HEK293 (cell line): ENCODE results near the gene ITIH5.

Experiments
- CTCF ChIA-PET: fragments of 350-600 bp; formaldehyde crosslinking; extraction: SDS; loops from one replicate; lab custom pipeline; 2021; ENCODE audit warnings: antibody characterized with exemption; lab: Yijun Ruan, JAX
- POLR2A ChIA-PET: fragments of 300-600 bp; formaldehyde crosslinking; extraction: SDS; loops from one replicate; lab custom pipeline; 2020; ENCODE audit warnings: antibody characterized with exemption, inconsistent platforms; lab: Yijun Ruan, JAX
- H3K27ac ChIP-seq: fragments of 200-500 bp; sonication (Bioruptor generic); 2 replicates; pipeline ENCODE4 v1.5.1; 2014; ENCODE audit warnings: low read depth, low read length, control low read depth, inconsistent platforms; ENCODE audit errors: extremely low read depth
- H3K36me3 ChIP-seq, 2 experiments: fragments of 200-500 bp in 1 of 2; sonication (Bioruptor generic) in 1 of 2; 1 replicate in 1 of 2; 2 replicates in 1 of 2; pipeline ENCODE4 v1.5.1; 2014 to 2017; ENCODE audit warnings: inconsistent platforms in 2 of 2, low read length in 2 of 2; ENCODE audit not compliant: control insufficient read depth in 2 of 2, insufficient read depth in 1 of 2
- H3K4me1 ChIP-seq: fragments of 200-500 bp; sonication (Bioruptor generic); 2 replicates; pipeline ENCODE4 v1.5.1; 2014; ENCODE audit warnings: mild to moderate bottlenecking, low read length, inconsistent platforms; ENCODE audit not compliant: control insufficient read depth, insufficient read depth
- H3K4me3 ChIP-seq: 2 replicates; pipeline ENCODE4 v1.5.1; 2011; ENCODE audit warnings: low read depth, mild to moderate bottlenecking, control low read depth, low read length, moderate library complexity
- H3K9me3 ChIP-seq: fragments of 200-500 bp; sonication (Bioruptor generic); 2 replicates; pipeline ENCODE4 v1.5.1; 2014; ENCODE audit warnings: low read depth, low read length, inconsistent platforms; ENCODE audit not compliant: control insufficient read depth, insufficient read depth
- KLF1 ChIP-seq: fragments of 450-650 bp; formaldehyde crosslinking; IDR thresholded peaks from 2 replicates; pipeline ENCODE4 v1.5.1; 2016; ENCODE audit warnings: missing biosample characterization, missing genetic modification characterization
- KLF7 ChIP-seq: fragments of 450-650 bp; formaldehyde crosslinking; IDR thresholded peaks from 2 replicates; pipeline ENCODE4 v1.5.1; 2016; ENCODE audit warnings: missing biosample characterization, missing genetic modification characterization, borderline replicate concordance
- REPIN1 ChIP-seq: fragments of 450-650 bp; formaldehyde crosslinking; IDR thresholded peaks from 2 replicates; pipeline ENCODE4 v1.5.1; 2017; ENCODE audit warnings: missing biosample characterization, missing genetic modification characterization, low read depth
- ZBTB17 ChIP-seq: fragments of 450-650 bp; formaldehyde crosslinking; IDR thresholded peaks from 2 replicates; pipeline ENCODE4 v1.5.1; 2016; ENCODE audit warnings: missing biosample characterization, missing genetic modification characterization
- ZBTB48 ChIP-seq: fragments of 450-650 bp; formaldehyde crosslinking; IDR thresholded peaks from 2 replicates; pipeline ENCODE4 v1.5.1; 2016; ENCODE audit warnings: missing biosample characterization, missing genetic modification characterization
- ZEB2 ChIP-seq: fragments of 450-650 bp; formaldehyde crosslinking; IDR thresholded peaks from 2 replicates; pipeline ENCODE4 v1.5.1; 2016; ENCODE audit warnings: missing biosample characterization, missing genetic modification characterization
- ZIC2 ChIP-seq: fragments of 450-650 bp; formaldehyde crosslinking; IDR thresholded peaks from 2 replicates; pipeline ENCODE4 v1.5.1; 2016; ENCODE audit warnings: missing biosample characterization, missing genetic modification characterization
- ZNF114 ChIP-seq: fragments of 450-650 bp; formaldehyde crosslinking; IDR thresholded peaks from 2 replicates; pipeline ENCODE4 v1.5.0; 2017; ENCODE audit warnings: missing biosample characterization, missing genetic modification characterization
- ZNF133 ChIP-seq: fragments of 450-650 bp; formaldehyde crosslinking; IDR thresholded peaks from 2 replicates; pipeline ENCODE4 v1.5.1; 2016; ENCODE audit warnings: missing biosample characterization, missing genetic modification characterization
- ZNF266 ChIP-seq: fragments of 450-650 bp; formaldehyde crosslinking; IDR thresholded peaks from 2 replicates; pipeline ENCODE4 v1.5.1; 2016; ENCODE audit warnings: missing biosample characterization, missing genetic modification characterization, low read depth
- ZNF341 ChIP-seq: fragments of 450-650 bp; formaldehyde crosslinking; IDR thresholded peaks from 2 replicates; pipeline ENCODE4; 2016; ENCODE audit warnings: low read depth, missing biosample characterization, missing genetic modification characterization
- ZNF350 ChIP-seq: fragments of 450-650 bp; formaldehyde crosslinking; IDR thresholded peaks from 2 replicates; pipeline ENCODE4 v1.5.0; 2017; ENCODE audit warnings: missing biosample characterization, mild to moderate bottlenecking, missing genetic modification characterization
- ZNF37A ChIP-seq: fragments of 450-650 bp; IDR thresholded peaks from 2 replicates; pipeline ENCODE4 v1.5.1; 2018; ENCODE audit warnings: missing biosample characterization, missing genetic modification characterization
- ZNF521 ChIP-seq: fragments of 450-650 bp; formaldehyde crosslinking; IDR thresholded peaks from 2 replicates; pipeline ENCODE4 v1.5.1; 2017; ENCODE audit warnings: missing biosample characterization, mild to moderate bottlenecking, missing genetic modification characterization
- ZNF585B ChIP-seq: fragments of 450-650 bp; formaldehyde crosslinking; IDR thresholded peaks from 2 replicates; pipeline ENCODE4 v1.5.1; 2016; ENCODE audit warnings: missing biosample characterization, missing genetic modification characterization
- ZNF626 ChIP-seq: fragments of 450-650 bp; sonication (Bioruptor Pico); formaldehyde crosslinking; IDR thresholded peaks from 2 replicates; pipeline ENCODE4 v1.5.1; 2018; ENCODE audit warnings: missing biosample characterization, missing genetic modification characterization, inconsistent platforms
- ZNF837 ChIP-seq: fragments of 450-650 bp; formaldehyde crosslinking; IDR thresholded peaks from 2 replicates; pipeline ENCODE4 v1.5.1; 2016; ENCODE audit warnings: missing biosample characterization, missing genetic modification characterization
- TF ChIP-seq, protein P1 (sequence below): fragments of 450-650 bp; formaldehyde crosslinking; IDR thresholded peaks from 2 replicates; pipeline ENCODE4 v1.5.1; 2016; ENCODE audit warnings: missing biosample characterization, missing genetic modification characterization
- TF ChIP-seq, protein P2 (sequence below): fragments of 450-650 bp; formaldehyde crosslinking; IDR thresholded peaks from 2 replicates; pipeline ENCODE4 v1.5.0; 2017; ENCODE audit warnings: missing biosample characterization, missing genetic modification characterization, borderline replicate concordance
- TF ChIP-seq, protein P3 (sequence below): fragments of 450-650 bp; formaldehyde crosslinking; conservative IDR thresholded peaks from 2 replicates; pipeline ENCODE4 v1.5.1; 2016; ENCODE audit warnings: low read depth, missing biosample characterization, missing genetic modification characterization

ITIH5 gene

DNA sequence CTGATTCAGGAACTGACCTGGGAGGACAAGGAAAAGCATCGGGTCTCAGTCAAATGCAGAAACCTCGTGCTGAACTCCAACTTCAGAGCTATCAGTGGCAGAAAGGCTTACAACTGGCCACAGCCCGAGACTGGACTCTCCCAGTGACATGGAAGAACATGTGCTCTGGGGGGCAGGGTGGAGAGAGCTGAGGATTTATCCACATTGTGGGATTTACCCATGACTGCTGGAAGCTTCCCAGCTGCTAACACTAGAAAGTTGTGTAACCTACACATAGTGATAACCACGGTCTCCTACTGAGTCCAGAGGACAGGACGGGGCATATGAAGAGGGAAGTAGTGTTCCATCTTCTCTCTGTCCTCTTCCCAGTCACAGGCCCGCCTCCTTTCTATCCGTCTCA is 103.4 kb downstream of the ITIH5 start (continued):
- TF ChIP-seq, protein P1, sequence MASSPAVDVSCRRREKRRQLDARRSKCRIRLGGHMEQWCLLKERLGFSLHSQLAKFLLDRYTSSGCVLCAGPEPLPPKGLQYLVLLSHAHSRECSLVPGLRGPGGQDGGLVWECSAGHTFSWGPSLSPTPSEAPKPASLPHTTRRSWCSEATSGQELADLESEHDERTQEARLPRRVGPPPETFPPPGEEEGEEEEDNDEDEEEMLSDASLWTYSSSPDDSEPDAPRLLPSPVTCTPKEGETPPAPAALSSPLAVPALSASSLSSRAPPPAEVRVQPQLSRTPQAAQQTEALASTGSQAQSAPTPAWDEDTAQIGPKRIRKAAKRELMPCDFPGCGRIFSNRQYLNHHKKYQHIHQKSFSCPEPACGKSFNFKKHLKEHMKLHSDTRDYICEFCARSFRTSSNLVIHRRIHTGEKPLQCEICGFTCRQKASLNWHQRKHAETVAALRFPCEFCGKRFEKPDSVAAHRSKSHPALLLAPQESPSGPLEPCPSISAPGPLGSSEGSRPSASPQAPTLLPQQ, result no peak
- TF ChIP-seq ZEB2 (no peak), ZNF350 (tag by site-specific recombination) (no peak), ZNF266 (tag by site-specific recombination) (no peak), REPIN1 (tag by site-specific recombination) (no peak), ZNF521 (no peak), ZNF837 (tag by site-specific recombination) (no peak)
- TF ChIP-seq, protein P2, sequence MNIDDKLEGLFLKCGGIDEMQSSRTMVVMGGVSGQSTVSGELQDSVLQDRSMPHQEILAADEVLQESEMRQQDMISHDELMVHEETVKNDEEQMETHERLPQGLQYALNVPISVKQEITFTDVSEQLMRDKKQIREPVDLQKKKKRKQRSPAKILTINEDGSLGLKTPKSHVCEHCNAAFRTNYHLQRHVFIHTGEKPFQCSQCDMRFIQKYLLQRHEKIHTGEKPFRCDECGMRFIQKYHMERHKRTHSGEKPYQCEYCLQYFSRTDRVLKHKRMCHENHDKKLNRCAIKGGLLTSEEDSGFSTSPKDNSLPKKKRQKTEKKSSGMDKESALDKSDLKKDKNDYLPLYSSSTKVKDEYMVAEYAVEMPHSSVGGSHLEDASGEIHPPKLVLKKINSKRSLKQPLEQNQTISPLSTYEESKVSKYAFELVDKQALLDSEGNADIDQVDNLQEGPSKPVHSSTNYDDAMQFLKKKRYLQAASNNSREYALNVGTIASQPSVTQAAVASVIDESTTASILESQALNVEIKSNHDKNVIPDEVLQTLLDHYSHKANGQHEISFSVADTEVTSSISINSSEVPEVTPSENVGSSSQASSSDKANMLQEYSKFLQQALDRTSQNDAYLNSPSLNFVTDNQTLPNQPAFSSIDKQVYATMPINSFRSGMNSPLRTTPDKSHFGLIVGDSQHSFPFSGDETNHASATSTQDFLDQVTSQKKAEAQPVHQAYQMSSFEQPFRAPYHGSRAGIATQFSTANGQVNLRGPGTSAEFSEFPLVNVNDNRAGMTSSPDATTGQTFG (tag by site-specific recombination), result no peak

DNA sequence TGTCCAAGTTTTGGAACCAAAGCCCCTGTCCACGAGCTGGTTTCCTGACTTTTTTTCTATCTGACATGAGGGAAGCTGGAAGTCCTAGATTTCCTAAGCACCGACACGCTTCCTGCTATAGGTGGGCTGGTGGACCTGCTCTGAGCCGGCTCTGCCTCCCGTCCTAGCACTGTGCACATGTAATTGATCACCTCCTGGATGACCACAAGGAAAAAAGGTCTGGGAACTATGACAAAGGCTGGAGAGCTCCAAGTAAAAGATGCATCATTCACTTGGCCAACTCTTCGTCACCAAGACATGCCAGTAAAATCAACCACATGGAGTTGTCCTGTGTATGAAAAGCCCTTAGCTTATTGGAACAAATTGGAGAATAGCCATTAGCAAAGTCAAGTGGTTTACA is 104.8 kb downstream of the ITIH5 start:
- POLR2A ChIA-PET, result no interaction called here
- H3K4me3 ChIP-seq, result no peak overlapping the region

DNA sequence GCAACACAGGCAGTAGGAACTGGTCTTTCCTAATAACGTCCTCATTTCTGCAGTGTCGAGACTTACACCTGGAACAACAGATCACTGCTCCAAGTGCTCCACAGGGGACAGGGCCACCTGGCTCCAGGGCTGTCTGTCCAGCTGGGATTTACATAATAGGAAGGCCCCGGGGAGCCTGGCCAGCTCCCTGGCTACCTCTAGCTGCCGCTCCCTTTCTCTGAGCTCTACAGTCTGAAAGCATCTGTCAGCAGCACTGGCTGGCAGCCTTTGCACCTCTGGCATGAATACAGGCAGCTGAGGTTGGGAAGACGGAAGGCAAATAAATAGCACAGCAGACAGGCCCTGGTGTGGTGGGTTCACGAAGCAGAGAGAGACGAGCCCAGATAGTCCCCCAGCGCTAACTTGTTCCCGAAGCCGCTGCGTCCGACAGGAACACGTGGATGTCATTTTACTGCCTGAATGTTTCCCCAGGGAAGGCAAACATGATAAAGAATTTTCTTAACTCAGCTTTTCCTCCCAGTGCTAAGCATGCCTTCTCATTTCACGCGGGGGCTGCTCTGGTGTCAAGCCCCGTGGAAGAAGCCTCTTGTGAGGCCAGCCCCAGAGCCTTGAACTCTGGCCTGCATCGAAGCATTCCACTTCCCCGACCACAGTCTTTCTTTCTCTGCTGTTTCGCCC is 105.4 kb downstream of the ITIH5 start:
- no peak for TF ChIP-seq ZBTB48
- 0 out of 2 replicates have a peak, but pooled peaks have one; percentile 28 for TF ChIP-seq ZIC2 (tag by site-specific recombination)
- no peak for TF ChIP-seq ZNF133 (tag by site-specific recombination)
- peak; percentile 76 for TF ChIP-seq ZBTB17 (tag by site-specific recombination)
- TF ChIP-seq KLF7 (tag by site-specific recombination), result no peak
- Histone ChIP-seq H3K4me1 (no peaks in the 10 kb centered on the region), H3K4me3 (no peak overlapping the region), H3K27ac (no peak overlapping the region), H3K36me3 (no peaks in the 10 kb centered on the region), H3K9me3 (no peaks in the 10 kb centered on the region)
- CTCF ChIA-PET, result interaction anchor here (0.6 kb wide), 2 partner anchors 70 to 794 kb away, joined by 4 read pairs; no protein-coding TSS in a partner anchor
- POLR2A ChIA-PET, result no interaction called here

More for the DNA sequence above, 104.8 kb downstream of the ITIH5 start:
- Histone ChIP-seq H3K4me1 (no peaks in the 10 kb centered on the region), H3K27ac (no peak overlapping the region), H3K36me3 (no peaks in the 10 kb centered on the region), H3K9me3 (no peaks in the 10 kb centered on the region)
- CTCF ChIA-PET, result interaction anchor here (0.7 to 1.2 kb wide), 2 partner anchors 37 to 212 kb away, joined by 3 to 4 read pairs; no protein-coding TSS in a partner anchor
- no peak for TF ChIP-seq ZNF585B (tag by site-specific recombination)
- no peak for TF ChIP-seq ZNF37A (tag by site-specific recombination)
- TF ChIP-seq, protein P3, sequence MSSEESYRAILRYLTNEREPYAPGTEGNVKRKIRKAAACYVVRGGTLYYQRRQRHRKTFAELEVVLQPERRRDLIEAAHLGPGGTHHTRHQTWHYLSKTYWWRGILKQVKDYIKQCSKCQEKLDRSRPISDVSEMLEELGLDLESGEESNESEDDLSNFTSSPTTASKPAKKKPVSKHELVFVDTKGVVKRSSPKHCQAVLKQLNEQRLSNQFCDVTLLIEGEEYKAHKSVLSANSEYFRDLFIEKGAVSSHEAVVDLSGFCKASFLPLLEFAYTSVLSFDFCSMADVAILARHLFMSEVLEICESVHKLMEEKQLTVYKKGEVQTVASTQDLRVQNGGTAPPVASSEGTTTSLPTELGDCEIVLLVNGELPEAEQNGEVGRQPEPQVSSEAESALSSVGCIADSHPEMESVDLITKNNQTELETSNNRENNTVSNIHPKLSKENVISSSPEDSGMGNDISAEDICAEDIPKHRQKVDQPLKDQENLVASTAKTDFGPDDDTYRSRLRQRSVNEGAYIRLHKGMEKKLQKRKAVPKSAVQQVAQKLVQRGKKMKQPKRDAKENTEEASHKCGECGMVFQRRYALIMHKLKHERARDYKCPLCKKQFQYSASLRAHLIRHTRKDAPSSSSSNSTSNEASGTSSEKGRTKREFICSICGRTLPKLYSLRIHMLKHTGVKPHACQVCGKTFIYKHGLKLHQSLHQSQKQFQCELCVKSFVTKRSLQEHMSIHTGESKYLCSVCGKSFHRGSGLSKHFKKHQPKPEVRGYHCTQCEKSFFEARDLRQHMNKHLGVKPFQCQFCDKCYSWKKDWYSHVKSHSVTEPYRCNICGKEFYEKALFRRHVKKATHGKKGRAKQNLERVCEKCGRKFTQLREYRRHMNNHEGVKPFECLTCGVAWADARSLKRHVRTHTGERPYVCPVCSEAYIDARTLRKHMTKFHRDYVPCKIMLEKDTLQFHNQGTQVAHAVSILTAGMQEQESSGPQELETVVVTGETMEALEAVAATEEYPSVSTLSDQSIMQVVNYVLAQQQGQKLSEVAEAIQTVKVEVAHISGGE, result no peak
- TF ChIP-seq KLF1 (tag by site-specific recombination), result no peak
- TF ChIP-seq ZNF341, result no peak
- TF ChIP-seq ZIC2 (tag by site-specific recombination), result no peak
- TF ChIP-seq ZNF114 (tag by site-specific recombination), result no peak
- TF ChIP-seq ZNF626 (tag by site-specific recombination), result no peak
